Upper lobe of right lung (tissue), 1 donor: ENCODE data around the gene TCIRG1. TPM values are rescaled to one million over a fixed set of nuclear protein-coding genes. Genes with fewer than 3 reads are reported as not detected.

Experiments used
- ATAC-seq: fragments of 200-7000 bp; cut with Tn5 transposase; one replicate; pipeline ENCODE4 v1.9.1; 2020; ENCODE audit warnings: mild to moderate bottlenecking, moderate library complexity
- DNase-seq: peaks from one replicate; pipeline ENCODE4 v3.0.0-alpha.2; 2020
- H3K27ac ChIP-seq: fragments of 200-600 bp; one replicate; pipeline ENCODE4 v1.8.0; 2022
- H3K27me3 ChIP-seq: fragments of 200-600 bp; one replicate; pipeline ENCODE4 v1.8.0; 2022; ENCODE audit warnings: mild to moderate bottlenecking
- H3K36me3 ChIP-seq: fragments of 200-600 bp; one replicate; pipeline ENCODE4 v1.8.0; 2022
- H3K4me1 ChIP-seq: fragments of 200-600 bp; one replicate; pipeline ENCODE4 v1.8.0; 2022
- H3K4me3 ChIP-seq: fragments of 200-600 bp; one replicate; pipeline ENCODE4 v1.8.0; 2022; ENCODE audit warnings: mild to moderate bottlenecking
- H3K9me3 ChIP-seq: fragments of 200-600 bp; one replicate; pipeline ENCODE4 v1.8.0; 2022
- CTCF ChIP-seq: fragments of 200-600 bp; IDR thresholded peaks from one replicate; pipeline ENCODE4 v1.8.0; 2022; ENCODE audit warnings: antibody characterized with exemption
- intact Hi-C: fragments of 100-400 bp; cut with DNase I; formaldehyde crosslinking; loops from one replicate; pipeline ENCODE4 v1.11.0; 2022
- total RNA-seq: library from RNA; stranded (reverse); fragmentation: NEBNext Ultra II Directional; extraction: Animal tissue kit (Norgen Biotek cat#: 25700); gene quantifications from one replicate; pipeline ENCODE4 v1.2.1, GENCODE V29; 2021
- donor health status: DM: no; HTN: yes; CAD: no; lungs with severe emphysema.

The TCIRG1 gene
- total RNA-seq, 1 donor from 2014 or later = 216 TPM

- H3K27me3 ChIP-seq = no peaks in the 10 kb centered on the region
- TF ChIP-seq CTCF = no peak
- H3K36me3 ChIP-seq = peaks cover 4% of the 10 kb centered on the region
- intact Hi-C loops = no loop called here
- no peaks in the 10 kb centered on the region for H3K9me3 ChIP-seq
- H3K4me3 ChIP-seq = no peak overlapping the region
- H3K4me1 ChIP-seq = peaks cover 36% of the 10 kb centered on the region
- H3K27ac ChIP-seq = peak overlapping the region; percentile 11
- DNase-seq = no peak
- no peak for ATAC-seq
Measured at GRCh38 chr11:68016904-68017817, 21.7 kb upstream of the TCIRG1 start.

GRCh38 chr11:68017980-68018729 lies 20.7 kb upstream of the TCIRG1 start:
- Histone ChIP-seq H3K9me3 (no peaks in the 10 kb centered on the region), H3K27me3 (no peaks in the 10 kb centered on the region), H3K4me3 (no peak overlapping the region), H3K36me3 (peaks cover 11% of the 10 kb centered on the region), H3K4me1 (peaks cover 27% of the 10 kb centered on the region), H3K27ac (no peak overlapping the region)
- no peak for TF ChIP-seq CTCF
- DNase-seq = no peak
- intact Hi-C loops = no loop called here
- ATAC-seq = no peak

- Histone ChIP-seq H3K27me3 (no peaks in the 10 kb centered on the region), H3K27ac (no peak overlapping the region), H3K4me3 (no peak overlapping the region), H3K36me3 (peaks cover 11% of the 10 kb centered on the region), H3K4me1 (peaks cover 23% of the 10 kb centered on the region), H3K9me3 (no peaks in the 10 kb centered on the region)
- TF ChIP-seq CTCF = no peak
- ATAC-seq (no peak), DNase-seq (no peak)
- intact Hi-C loops = no loop called here
Measured at GRCh38 chr11:68018730-68019190, 20.1 kb upstream of the TCIRG1 start.

GRCh38 chr11:68019486-68019885 lies 19.3 kb upstream of the TCIRG1 start:
- DNase-seq = no peak
- Histone ChIP-seq H3K27me3 (no peaks in the 10 kb centered on the region), H3K4me3 (no peak overlapping the region), H3K4me1 (peaks cover 16% of the 10 kb centered on the region), H3K36me3 (peaks cover 18% of the 10 kb centered on the region), H3K9me3 (no peaks in the 10 kb centered on the region), H3K27ac (no peak overlapping the region)
- intact Hi-C loops = no loop called here
- ATAC-seq = no peak
- TF ChIP-seq CTCF = no peak

- no peak overlapping the region for H3K4me3 ChIP-seq
- intact Hi-C loops = no loop called here
- no peaks in the 10 kb centered on the region for H3K9me3 ChIP-seq
- no peak overlapping the region for H3K27ac ChIP-seq
- DNase-seq (no peak), ATAC-seq (peak; percentile 61)
- H3K27me3 ChIP-seq = no peaks in the 10 kb centered on the region
- peaks cover 27% of the 10 kb centered on the region for H3K36me3 ChIP-seq
- TF ChIP-seq CTCF = peak; percentile 30
- peaks cover 9% of the 10 kb centered on the region for H3K4me1 ChIP-seq
Measured at GRCh38 chr11:68020575-68020974, 18.2 kb upstream of the TCIRG1 start.
